ENCODE measurements around the gene TSSC4. TPM values are rescaled to one million over a fixed set of nuclear protein-coding genes. Genes with fewer than 3 reads are reported as not detected.

The TSSC4 gene
- total RNA-seq: 39.7 and 48.4 TPM in 2 replicates

GRCh38 chr11:2400069-2400761, at the start of gene TSSC4:
TSSC4 (plus strand) TSS chr11:2400750; CDS start chr11:2402634, 1,884 bp downstream.

GRCh38 chr11:2376751-2377451, 23.6 kb upstream of the TSSC4 start, which contains the start of gene CD81:
CD81 (plus strand) TSS chr11:2377310; CDS start chr11:2377550, 240 bp downstream.

GRCh38 chr11:2443881-2444820, 43.6 kb downstream of the TSSC4 start, which contains the start of gene TRPM5:
TRPM5 (minus strand) TSS chr11:2444514; CDS start chr11:2423036, 21,478 bp downstream.

GRCh38 chr11:2444821-2445745, 44.5 kb downstream of the TSSC4 start, which contains the start of gene KCNQ1:
KCNQ1 (plus strand) TSS chr11:2445008; CDS start chr11:2445099, 91 bp downstream.

Other genes with a start within 250 kb of the TSSC4 start
- gene INS, start 239.5 kb upstream of the TSSC4 start, total RNA-seq: not detected in 2 replicates
- 0.17 and 17.5 TPM in 2 replicates for gene TH, start 228.9 kb upstream of the TSSC4 start, total RNA-seq
- gene ASCL2, start 130.2 kb upstream of the TSSC4 start, total RNA-seq: 0.17 TPM in 1 of 2 replicates, not detected in the other
- gene C11orf21, start 98.8 kb upstream of the TSSC4 start, total RNA-seq: not detected in 2 replicates
- gene TSPAN32, start 98.7 kb upstream of the TSSC4 start, total RNA-seq: 0.82 TPM in 1 of 2 replicates, not detected in the other
- gene CD81, start 23.4 kb upstream of the TSSC4 start, total RNA-seq: 349 and 378 TPM in 2 replicates
- 0.12 TPM in 1 of 2 replicates, not detected in the other for gene TRPM5, start 43.8 kb downstream of the TSSC4 start, total RNA-seq
- gene KCNQ1, start 44.3 kb downstream of the TSSC4 start, total RNA-seq: not detected in 2 replicates

All from pericardium fibroblast (primary cell).